Measurements from ENCODE around the gene TMEM92. TPM values are rescaled to one million over a fixed set of nuclear protein-coding genes. Genes with fewer than 3 reads are reported as not detected.
"Not testable (repeated sequence)": the region's sequence is repeated elsewhere in the genome, so short reads cannot be mapped to it uniquely, and the experiment has no call there.

The TMEM92 gene
- total and polyA plus RNA-seq, 2 experiments from 2014 or later: 0.32 TPM; not detected in 1

DNA sequence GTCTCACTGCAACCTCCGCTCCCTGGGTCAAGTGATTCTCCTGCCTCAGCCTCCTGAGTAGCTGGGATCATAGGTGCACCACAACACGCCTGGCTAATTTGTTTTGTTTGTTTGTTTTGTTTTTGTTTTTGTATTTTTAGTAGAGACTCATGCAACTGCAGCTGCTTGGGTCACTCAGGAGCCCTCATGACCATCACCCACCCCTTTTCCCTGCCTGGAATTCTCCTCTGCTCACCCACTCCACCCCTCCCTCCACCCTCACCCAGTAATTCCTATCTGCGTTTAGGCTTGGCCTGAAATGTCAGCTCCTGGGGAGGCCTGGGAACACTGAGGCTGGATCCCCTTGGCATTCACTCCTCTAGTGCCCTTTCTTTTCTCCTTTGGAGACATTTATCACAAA, 25.5 kb downstream of the TMEM92 start:
- Histone ChIP-seq H3K4me3 (no peak overlapping the region), H3K36me3 (ENCODE audit: low read depth) (no peaks in the 10 kb centered on the region), H3K4me2 (ENCODE audit: unreplicated experiment) (no peak overlapping the region), H3K27ac (no peak overlapping the region), H2AFZ (no peak overlapping the region), H3K4me1 (ENCODE audit: insufficient read depth) (no peaks in the 10 kb centered on the region), H4K20me1 (ENCODE audit: insufficient read depth) (no peaks in the 10 kb centered on the region), H3K27me3 (replicated peaks; ENCODE audit: insufficient read depth) (no peaks in the 10 kb centered on the region), H3K9me3 (ENCODE audit: low read depth) (no peaks in the 10 kb centered on the region), H3F3A (ENCODE audit: insufficient read depth) (no peaks in the 10 kb centered on the region), H3K9me2 (ENCODE audit: insufficient read depth) (no peaks in the 10 kb centered on the region), H3K9ac (no peak overlapping the region), H3K79me2 (ENCODE audit: insufficient read depth) (no peaks in the 10 kb centered on the region)
- 68 to 92% methylated on average over 3 of the region's 3 CpGs for WGBS, 2 experiments (ENCODE audit: low coverage in 1 of 2, low lambda C conversion rate in 2 of 2, missing lambda C conversion rate in 2 of 2)
- in situ Hi-C loops (cut with MboI): loop anchor here (10.0 kb wide), 1 partner anchor 205 kb away; the partner anchor contains the start of gene PDK2
- TF ChIP-seq EZH2 (IDR thresholded peaks at IDR 0.05; ENCODE audit: insufficient read depth, poor library complexity, severe bottlenecking) (no peak), EZH2phosphoT487 (IDR thresholded peaks at IDR 0.05; ENCODE audit: insufficient read depth, low read depth) (no peak)
- DNase-seq: no peak

DNA sequence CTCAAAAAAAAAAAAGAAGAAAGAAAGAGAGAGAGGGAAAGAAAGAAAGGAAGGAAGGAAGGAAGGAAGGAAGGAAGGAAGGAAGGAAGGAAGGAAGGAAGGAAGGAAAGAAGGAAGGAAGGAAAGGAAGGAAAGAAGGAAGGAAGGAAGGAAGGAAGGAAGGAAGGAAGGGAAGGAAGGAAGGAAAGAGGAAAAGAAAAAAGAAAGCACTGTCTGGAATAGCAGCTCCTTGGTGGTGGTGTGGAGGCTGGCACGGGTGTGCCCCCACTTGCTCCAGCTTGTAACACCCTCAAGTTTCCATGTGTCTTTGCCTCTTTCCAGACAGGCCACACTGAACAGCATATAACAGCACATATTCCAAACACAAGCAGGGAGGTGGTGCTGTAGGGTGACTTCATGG, 26.6 kb downstream of the TMEM92 start:
- H3K9ac ChIP-seq; H3K4me1 ChIP-seq (ENCODE audit: insufficient read depth); DNase-seq; H3K36me3 ChIP-seq (ENCODE audit: low read depth); H3K27me3 ChIP-seq (replicated peaks; ENCODE audit: insufficient read depth); H3K4me3 ChIP-seq; H3K79me2 ChIP-seq (ENCODE audit: insufficient read depth); in situ Hi-C loops (cut with MboI); H3K27ac ChIP-seq; H3K4me2 ChIP-seq (ENCODE audit: unreplicated experiment); H3K9me2 ChIP-seq (ENCODE audit: insufficient read depth); H2AFZ ChIP-seq; H3F3A ChIP-seq (ENCODE audit: insufficient read depth); H4K20me1 ChIP-seq (ENCODE audit: insufficient read depth); H3K9me3 ChIP-seq (ENCODE audit: low read depth): not testable (repeated sequence)
- WGBS, 2 experiments (ENCODE audit: low coverage in 1 of 2, low lambda C conversion rate in 2 of 2, missing lambda C conversion rate in 2 of 2): 6 to 11% methylated on average over 1 of the region's 1 CpG

DNA sequence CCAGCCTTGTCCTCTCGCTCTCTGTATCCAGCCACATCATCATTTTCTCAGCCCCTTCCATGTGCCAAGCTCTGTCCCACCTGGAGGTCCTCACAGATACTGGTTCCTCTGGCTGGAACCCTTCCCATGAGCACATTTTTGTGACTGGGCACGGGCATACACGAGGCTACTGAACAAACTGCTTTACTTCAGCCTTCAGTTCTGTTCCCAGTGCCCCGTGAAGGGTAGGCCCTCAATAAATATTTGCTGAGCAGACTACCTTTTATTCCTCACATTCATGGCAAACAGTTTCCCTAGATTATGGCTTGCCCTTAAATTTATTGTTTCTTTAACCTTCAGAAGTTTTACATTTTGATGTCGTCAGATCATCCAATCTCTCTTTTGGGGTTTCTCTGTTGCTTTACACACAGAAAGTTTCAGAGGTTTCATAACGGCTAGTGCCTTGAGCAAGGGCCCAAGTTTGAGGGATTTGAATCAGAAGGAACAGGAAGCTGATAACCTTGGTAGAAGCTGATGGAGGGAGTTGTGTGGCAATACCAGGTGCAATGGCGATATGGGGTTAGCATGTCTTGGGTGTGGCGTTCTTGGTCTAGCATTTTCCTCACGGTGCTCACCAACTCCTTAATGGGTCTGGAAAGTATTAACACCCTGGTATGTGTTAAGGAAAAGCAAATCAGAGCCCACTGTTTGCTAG, 27.8 kb downstream of the TMEM92 start:
- in situ Hi-C loops (cut with MboI): no loop called here
- no peak for DNase-seq
- Histone ChIP-seq H3K27ac (no peak overlapping the region), H3K4me3 (no peak overlapping the region), H3K79me2 (ENCODE audit: insufficient read depth) (no peaks in the 10 kb centered on the region), H2AFZ (no peak overlapping the region), H3K4me1 (ENCODE audit: insufficient read depth) (no peaks in the 10 kb centered on the region), H3K9me3 (ENCODE audit: low read depth) (no peaks in the 10 kb centered on the region), H3F3A (ENCODE audit: insufficient read depth) (no peaks in the 10 kb centered on the region), H3K27me3 (replicated peaks; ENCODE audit: insufficient read depth) (no peaks in the 10 kb centered on the region), H4K20me1 (ENCODE audit: insufficient read depth) (no peaks in the 10 kb centered on the region), H3K9me2 (ENCODE audit: insufficient read depth) (no peaks in the 10 kb centered on the region), H3K4me2 (ENCODE audit: unreplicated experiment) (no peak overlapping the region), H3K9ac (no peak overlapping the region), H3K36me3 (ENCODE audit: low read depth) (no peaks in the 10 kb centered on the region)
- WGBS, 2 experiments (ENCODE audit: low coverage in 1 of 2, low lambda C conversion rate in 2 of 2, missing lambda C conversion rate in 2 of 2): 74 to 77% methylated on average over 9 of the region's 9 CpGs
- no peak for TF ChIP-seq EZH2 (IDR thresholded peaks at IDR 0.05; ENCODE audit: insufficient read depth, poor library complexity, severe bottlenecking)
- TF ChIP-seq EZH2phosphoT487 (IDR thresholded peaks at IDR 0.05; ENCODE audit: insufficient read depth, low read depth): no peak

DNA sequence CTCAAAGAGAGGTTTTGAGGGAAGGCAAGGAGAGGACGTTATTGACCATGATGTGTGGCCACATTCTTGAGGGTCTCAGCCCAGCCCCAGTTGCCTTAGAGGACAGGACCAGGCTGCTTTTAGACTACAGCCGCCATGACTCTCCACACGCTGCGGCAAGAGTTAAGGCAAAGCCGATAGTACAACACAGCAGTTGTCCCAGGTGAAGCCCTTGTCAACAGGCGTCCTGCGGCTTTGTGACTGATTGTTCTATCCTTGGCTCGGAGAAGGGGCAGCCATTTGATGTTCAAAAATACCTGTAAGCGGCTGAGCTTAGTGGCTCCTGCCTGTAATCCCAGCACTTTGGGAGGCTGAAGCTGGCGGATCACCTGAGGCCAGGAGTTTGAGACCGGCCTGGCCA, 28.8 kb downstream of the TMEM92 start:
- Histone ChIP-seq H3K36me3 (ENCODE audit: low read depth) (no peaks in the 10 kb centered on the region), H3K9me2 (ENCODE audit: insufficient read depth) (no peaks in the 10 kb centered on the region), H3K4me1 (ENCODE audit: insufficient read depth) (0 out of 2 replicates have a peak, but pooled peaks cover 1% of the 10 kb centered on the region), H3K27ac (no peak overlapping the region), H3K27me3 (replicated peaks; ENCODE audit: insufficient read depth) (no peaks in the 10 kb centered on the region), H3F3A (ENCODE audit: insufficient read depth) (no peaks in the 10 kb centered on the region), H3K79me2 (ENCODE audit: insufficient read depth) (no peaks in the 10 kb centered on the region), H3K4me3 (no peak overlapping the region), H2AFZ (no peak overlapping the region), H3K9me3 (ENCODE audit: low read depth) (no peaks in the 10 kb centered on the region), H4K20me1 (ENCODE audit: insufficient read depth) (no peaks in the 10 kb centered on the region), H3K9ac (no peak overlapping the region), H3K4me2 (ENCODE audit: unreplicated experiment) (no peak overlapping the region)
- DNase-seq: no peak
- 84 to 87% methylated on average over 11 of the region's 11 CpGs for WGBS, 2 experiments (ENCODE audit: low coverage in 1 of 2, low lambda C conversion rate in 2 of 2, missing lambda C conversion rate in 2 of 2)
- TF ChIP-seq EZH2 (IDR thresholded peaks at IDR 0.05; ENCODE audit: insufficient read depth, poor library complexity, severe bottlenecking) (no peak), EZH2phosphoT487 (IDR thresholded peaks at IDR 0.05; ENCODE audit: insufficient read depth, low read depth) (no peak)
- in situ Hi-C loops (cut with MboI): no loop called here

DNA sequence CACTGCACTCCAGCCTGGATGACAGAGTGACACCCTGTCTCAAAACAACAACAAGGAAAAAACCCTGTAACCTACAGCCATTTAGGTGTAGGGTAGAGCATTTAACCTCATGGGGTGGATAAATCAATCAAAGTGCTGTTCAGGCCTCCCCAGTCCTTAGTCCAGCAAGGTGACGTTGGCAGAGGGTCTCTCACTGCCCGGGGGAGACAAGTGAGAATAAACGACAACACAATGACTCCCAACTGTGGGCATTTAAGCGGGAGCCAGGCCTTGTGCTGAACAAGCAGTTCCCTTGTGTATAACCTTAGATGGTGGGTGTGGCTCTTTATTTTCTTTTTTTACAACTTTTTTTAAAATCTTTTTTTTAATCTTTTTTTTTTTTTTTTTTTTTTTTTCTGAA, 29.3 kb downstream of the TMEM92 start:
- Histone ChIP-seq H3K27ac (no peak overlapping the region), H3K4me2 (ENCODE audit: unreplicated experiment) (no peak overlapping the region), H3K36me3 (ENCODE audit: low read depth) (no peaks in the 10 kb centered on the region), H3K4me3 (no peak overlapping the region), H3K9me2 (ENCODE audit: insufficient read depth) (no peaks in the 10 kb centered on the region), H4K20me1 (ENCODE audit: insufficient read depth) (no peaks in the 10 kb centered on the region), H2AFZ (no peak overlapping the region), H3F3A (ENCODE audit: insufficient read depth) (no peaks in the 10 kb centered on the region), H3K27me3 (replicated peaks; ENCODE audit: insufficient read depth) (no peaks in the 10 kb centered on the region), H3K4me1 (ENCODE audit: insufficient read depth) (peaks cover 6% of the 10 kb centered on the region; the same call in 1 of the 2 replicates), H3K9ac (no peak overlapping the region), H3K79me2 (ENCODE audit: insufficient read depth) (no peaks in the 10 kb centered on the region), H3K9me3 (ENCODE audit: low read depth) (no peaks in the 10 kb centered on the region)
- in situ Hi-C loops (cut with MboI): no loop called here
- WGBS, 2 experiments (ENCODE audit: low coverage in 1 of 2, low lambda C conversion rate in 2 of 2, missing lambda C conversion rate in 2 of 2): 93 to 95% methylated on average over 4 of the region's 4 CpGs
- TF ChIP-seq EZH2phosphoT487 (IDR thresholded peaks at IDR 0.05; ENCODE audit: insufficient read depth, low read depth): no peak
- TF ChIP-seq EZH2 (IDR thresholded peaks at IDR 0.05; ENCODE audit: insufficient read depth, poor library complexity, severe bottlenecking): no peak
- no peak for DNase-seq
